Smooth muscle cell (in vitro differentiated cells): Measurements from ENCODE around the gene GABRR1. TPM values are rescaled to one million over a fixed set of nuclear protein-coding genes. Genes with fewer than 3 reads are reported as not detected.

ENCODE experiments used
- DNase-seq: peaks from one replicate; lab custom pipeline; 2025; ENCODE audit not compliant: unreplicated experiment; lab: John Stamatoyannopoulos, UW
- H2AFZ ChIP-seq: fragments of 200-600 bp; sonication (generic); 2 replicates; pipeline ENCODE4 v1.6.0; 2016; ENCODE audit warnings: antibody characterized with exemption, low read depth, mild to moderate bottlenecking
- H3F3A ChIP-seq: fragments of 200-600 bp; sonication (generic); 2 replicates; pipeline ENCODE4 v1.6.0; 2017; ENCODE audit warnings: antibody characterized with exemption, low read depth
- H3K27ac ChIP-seq: fragments of 200-600 bp; sonication (generic); 2 replicates; pipeline ENCODE4 v1.5.1; 2016; ENCODE audit warnings: low read depth, mild to moderate bottlenecking
- H3K27me3 ChIP-seq: fragments of 200-600 bp; sonication (generic); 2 replicates; pipeline ENCODE4 v1.6.1; 2016; ENCODE audit warnings: low read depth, mild to moderate bottlenecking
- H3K36me3 ChIP-seq: fragments of 200-600 bp; sonication (generic); 2 replicates; pipeline ENCODE4 v1.5.1; 2016; ENCODE audit warnings: low read depth
- H3K4me1 ChIP-seq: fragments of 200-600 bp; sonication (generic); 2 replicates; pipeline ENCODE4 v1.5.1; 2016; ENCODE audit warnings: low read depth
- H3K4me2 ChIP-seq: fragments of 200-600 bp; sonication (generic); 2 replicates; pipeline ENCODE4 v1.6.0; 2016; ENCODE audit warnings: mild to moderate bottlenecking
- H3K4me3 ChIP-seq: fragments of 200-600 bp; sonication (generic); 2 replicates; pipeline ENCODE4 v1.5.1; 2016; ENCODE audit warnings: mild to moderate bottlenecking
- H3K79me2 ChIP-seq: fragments of 200-600 bp; sonication (generic); 2 replicates; pipeline ENCODE4 v1.6.0; 2016; ENCODE audit warnings: low read depth, mild to moderate bottlenecking
- H3K9ac ChIP-seq: fragments of 200-600 bp; sonication (generic); 2 replicates; pipeline ENCODE4 v1.6.0; 2016; ENCODE audit warnings: low read depth
- H3K9me3 ChIP-seq: fragments of 200-600 bp; sonication (generic); replicated peaks from 2 replicates; pipeline ENCODE4 v1.5.1; 2016; ENCODE audit warnings: low read depth
- H4K20me1 ChIP-seq: fragments of 200-600 bp; sonication (generic); 2 replicates; pipeline ENCODE4 v1.6.0; 2016; ENCODE audit warnings: low read depth
- WGBS: methylation state at CpG from one replicate; pipeline ENCODE4 v1.1.7; 2016; ENCODE audit warnings: low lambda C conversion rate; 5-methylcytosine and 5-hydroxymethylcytosine counted together
- polyA plus RNA-seq: library from polyadenylated mRNA; unstranded; fragments of >200 nt; fragmentation: Nextera tagmentation; extraction: Ambion mirVana; gene quantifications from 2 replicates; pipeline ENCODE4 v1.2.1, GENCODE V29; 2016
- total RNA-seq: library from RNA; depleted of rRNA; stranded (reverse); fragments of >200 nt; gene quantifications from 2 replicates; pipeline ENCODE4 v1.2.3, GENCODE V29; 2014
- TF ChIP-seq, protein P1 (sequence below): fragments of 200-600 bp; sonication (generic); IDR thresholded peaks from 2 replicates; pipeline ENCODE4 v1.5.1; 2017; ENCODE audit warnings: borderline replicate concordance, mild to moderate bottlenecking, antibody characterized with exemption; ENCODE audit not compliant: insufficient read depth, poor library complexity, severe bottlenecking

Gene GABRR1
- total and polyA plus RNA-seq, 2 experiments from 2014 or later: not detected

DNA sequence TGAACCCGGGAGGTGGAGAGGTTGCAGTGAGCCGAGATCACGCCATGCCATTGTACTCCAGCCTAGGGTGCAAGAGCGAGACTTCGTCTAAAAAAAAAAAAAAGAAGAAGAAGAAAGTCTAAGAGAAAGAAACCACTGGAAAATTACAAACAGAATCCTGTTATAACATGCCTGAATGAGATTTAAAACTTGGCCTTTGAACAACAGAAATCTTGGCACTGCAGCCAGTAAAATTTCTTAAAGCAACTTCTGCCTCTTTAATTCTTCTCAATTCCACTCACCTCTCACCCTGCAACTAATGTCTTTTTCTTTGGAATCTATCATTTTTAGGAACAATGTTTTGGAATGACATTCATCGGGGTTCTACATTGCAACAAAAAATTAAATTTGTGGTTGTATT, 45.0 kb downstream of the GABRR1 start:
- H4K20me1 ChIP-seq: no peaks in the 10 kb centered on the region
- H3K9ac ChIP-seq: no peak overlapping the region
- H3K9me3 ChIP-seq: no peaks in the 10 kb centered on the region
- TF ChIP-seq, protein P1, sequence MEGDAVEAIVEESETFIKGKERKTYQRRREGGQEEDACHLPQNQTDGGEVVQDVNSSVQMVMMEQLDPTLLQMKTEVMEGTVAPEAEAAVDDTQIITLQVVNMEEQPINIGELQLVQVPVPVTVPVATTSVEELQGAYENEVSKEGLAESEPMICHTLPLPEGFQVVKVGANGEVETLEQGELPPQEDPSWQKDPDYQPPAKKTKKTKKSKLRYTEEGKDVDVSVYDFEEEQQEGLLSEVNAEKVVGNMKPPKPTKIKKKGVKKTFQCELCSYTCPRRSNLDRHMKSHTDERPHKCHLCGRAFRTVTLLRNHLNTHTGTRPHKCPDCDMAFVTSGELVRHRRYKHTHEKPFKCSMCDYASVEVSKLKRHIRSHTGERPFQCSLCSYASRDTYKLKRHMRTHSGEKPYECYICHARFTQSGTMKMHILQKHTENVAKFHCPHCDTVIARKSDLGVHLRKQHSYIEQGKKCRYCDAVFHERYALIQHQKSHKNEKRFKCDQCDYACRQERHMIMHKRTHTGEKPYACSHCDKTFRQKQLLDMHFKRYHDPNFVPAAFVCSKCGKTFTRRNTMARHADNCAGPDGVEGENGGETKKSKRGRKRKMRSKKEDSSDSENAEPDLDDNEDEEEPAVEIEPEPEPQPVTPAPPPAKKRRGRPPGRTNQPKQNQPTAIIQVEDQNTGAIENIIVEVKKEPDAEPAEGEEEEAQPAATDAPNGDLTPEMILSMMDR: no peak
- H3K27ac ChIP-seq: no peak overlapping the region
- WGBS: 97% methylated on average over 6 of the region's 6 CpGs
- H3K27me3 ChIP-seq: no peaks in the 10 kb centered on the region
- no peak overlapping the region for H2AFZ ChIP-seq
- no peak overlapping the region for H3K4me2 ChIP-seq
- H3K4me1 ChIP-seq: no peaks in the 10 kb centered on the region
- no peaks in the 10 kb centered on the region for H3K36me3 ChIP-seq
- no peak for DNase-seq
- no peaks in the 10 kb centered on the region for H3F3A ChIP-seq
- H3K79me2 ChIP-seq: no peaks in the 10 kb centered on the region
- H3K4me3 ChIP-seq: no peak overlapping the region

DNA sequence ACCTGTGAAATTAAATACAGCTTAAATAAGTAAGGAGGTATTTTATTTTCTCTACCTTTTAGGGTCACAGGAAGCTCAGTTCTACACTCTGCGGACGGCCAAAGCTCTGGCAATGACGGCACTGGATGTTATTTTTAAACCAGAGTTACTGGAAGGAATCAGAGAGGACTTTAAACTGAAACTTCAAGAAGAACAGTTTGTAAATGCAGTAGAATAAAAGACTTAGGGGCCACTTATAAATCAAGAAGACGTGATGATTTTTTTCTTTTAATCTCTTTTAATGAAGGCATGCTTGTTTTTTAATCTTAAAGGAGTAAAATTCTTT, 55.1 kb downstream of the GABRR1 start:
- no peaks in the 10 kb centered on the region for H3F3A ChIP-seq
- WGBS: 81% methylated on average over 4 of the region's 4 CpGs
- no peaks in the 10 kb centered on the region for H3K9me3 ChIP-seq
- TF ChIP-seq, protein P1: no peak
- no peak overlapping the region for H2AFZ ChIP-seq
- no peaks in the 10 kb centered on the region for H3K36me3 ChIP-seq
- H3K9ac ChIP-seq: no peak overlapping the region
- no peak for DNase-seq
- H3K4me1 ChIP-seq: no peaks in the 10 kb centered on the region
- no peaks in the 10 kb centered on the region for H3K79me2 ChIP-seq
- H3K27me3 ChIP-seq: no peaks in the 10 kb centered on the region
- H3K4me2 ChIP-seq: no peak overlapping the region
- no peak overlapping the region for H3K4me3 ChIP-seq
- no peaks in the 10 kb centered on the region for H4K20me1 ChIP-seq
- H3K27ac ChIP-seq: no peak overlapping the region

- 80% methylated on average over 7 of the region's 7 CpGs for WGBS
- no peak for DNase-seq
- H3K27ac ChIP-seq: no peak overlapping the region
- no peaks in the 10 kb centered on the region for H3K36me3 ChIP-seq
- H3K9me3 ChIP-seq: no peaks in the 10 kb centered on the region
- no peak overlapping the region for H2AFZ ChIP-seq
- H3K4me3 ChIP-seq: no peak overlapping the region
- no peaks in the 10 kb centered on the region for H4K20me1 ChIP-seq
- no peaks in the 10 kb centered on the region for H3K27me3 ChIP-seq
- no peak overlapping the region for H3K4me2 ChIP-seq
- no peak overlapping the region for H3K9ac ChIP-seq
- H3F3A ChIP-seq: no peaks in the 10 kb centered on the region
- no peaks in the 10 kb centered on the region for H3K79me2 ChIP-seq
- H3K4me1 ChIP-seq: no peaks in the 10 kb centered on the region
- TF ChIP-seq, protein P1: no peak
These were observed 55.7 kb downstream of the GABRR1 start for GRCh38 chr6:89161326-89162046.
